GM12878 (cell line): ENCODE measurements around the gene ADCY6. TPM values are rescaled to one million over a fixed set of nuclear protein-coding genes. Genes with fewer than 3 reads are reported as not detected.

Experiments used
- microRNA-seq: library from miRNA; unstranded; fragments of <30 nt; microRNA quantifications from one replicate; pipeline ENCODE4, GENCODE V29; 2018
- polyA plus RNA-seq, 11 experiments: library from polyadenylated mRNA; depleted of rRNA in 4 of 11; unstranded in 6 of 11; stranded (reverse) in 5 of 11; fragments of >200 nt; fragmentation: Nextera tagmentation in 4 of 11; fragmentation: Illumina TruSeq in 1 of 11; extraction: Ambion mirVana in 4 of 11; extraction: Trizol in 1 of 11; gene quantifications; 1 replicate in 1 of 11; 2 replicates in 10 of 11; pipeline versions ENCODE4 v1.2.1 to v1.2.3, GENCODE V29; 2011 to 2016; ENCODE audit warnings: inconsistent platforms in 2 of 11, missing spikeins in 2 of 11, low read depth in 1 of 11
- small RNA-seq: library from RNA; depleted of rRNA; stranded (forward); fragments of <200 nt; gene quantifications from one replicate; pipeline ENCODE3, GENCODE V24; 2014
- total RNA-seq, 4 experiments: library from RNA; depleted of rRNA in 3 of 4; stranded (reverse); fragments of >200 nt in 3 of 4; fragmentation: Illumina TruSeq in 1 of 4; extraction: Trizol in 1 of 4; gene quantifications; 2 replicates each; pipeline versions ENCODE4 v1.2.1 to v1.2.3, GENCODE V29; 2013 to 2021

The ADCY6 gene
- total and polyA plus RNA-seq, 10 of the 15 experiments (the other 5 are each of a cell fraction or from before 2014, with no cell fraction given), result 0.03 to 2.0 (median 0.14) TPM; not detected in 1

Small RNA genes lying within 50 kb of the gene (microRNA-seq; reads per million reads assigned to microRNA genes)
- gene MIR4701, result not detected

Small RNA genes lying within 50 kb of the gene (small RNA-seq; reads per million reads assigned to genes)
- gene MIR4701 (not detected), gene RF00019 (not detected)

Other genes with a start within 250 kb of the ADCY6 start
Only the 7 nearest of the 12 such genes appear.
- 43.0 and 46.7 TPM in 2 replicates for gene KANSL2, start 106.9 kb downstream of the ADCY6 start, total RNA-seq (2014; rRNA removed)
- 38.7 and 39.8 TPM in 2 replicates for gene KANSL2, start 106.9 kb downstream of the ADCY6 start, total RNA-seq (2014; rRNA removed; fragmentation: Illumina TruSeq; extraction: Trizol)
- gene KANSL2, start 106.9 kb downstream of the ADCY6 start, total RNA-seq (2021), result 28.1 and 28.6 TPM in 2 replicates
- 52.9 and 54.3 TPM in 2 replicates for gene KANSL2, start 106.9 kb downstream of the ADCY6 start, polyA plus RNA-seq (2011; rRNA removed)
- gene KANSL2, start 106.9 kb downstream of the ADCY6 start, polyA plus RNA-seq (2014; fragmentation: Illumina TruSeq; extraction: Trizol), result 33.7 and 35.3 TPM in 2 replicates
- gene KANSL2, start 106.9 kb downstream of the ADCY6 start, polyA plus RNA-seq (2014; fragmentation: Nextera tagmentation; extraction: Ambion mirVana), result 10 to 100 TPM; 39.0 to 54.8 TPM
- 32.1 and 33.7 TPM in 2 replicates for gene KANSL2, start 106.9 kb downstream of the ADCY6 start, polyA plus RNA-seq (2014; rRNA removed)
- gene KANSL2, start 106.9 kb downstream of the ADCY6 start, polyA plus RNA-seq (2016; fragmentation: Nextera tagmentation; extraction: Ambion mirVana), result 10 to 100 TPM; 42.1 to 42.3 TPM
- gene CCNT1, start 72.4 kb downstream of the ADCY6 start, total RNA-seq (2014; rRNA removed), result 22.8 and 25.1 TPM in 2 replicates
- gene CCNT1, start 72.4 kb downstream of the ADCY6 start, total RNA-seq (2014; rRNA removed; fragmentation: Illumina TruSeq; extraction: Trizol), result 28.8 and 29.1 TPM in 2 replicates
- 36.2 and 37.3 TPM in 2 replicates for gene CCNT1, start 72.4 kb downstream of the ADCY6 start, total RNA-seq (2021)
- 29.1 and 34.2 TPM in 2 replicates for gene CCNT1, start 72.4 kb downstream of the ADCY6 start, polyA plus RNA-seq (2011; rRNA removed)
- gene CCNT1, start 72.4 kb downstream of the ADCY6 start, polyA plus RNA-seq (2014; fragmentation: Illumina TruSeq; extraction: Trizol), result 23.5 and 26.5 TPM in 2 replicates
- 1 to 10 TPM; 6.3 to 6.5 TPM for gene CCNT1, start 72.4 kb downstream of the ADCY6 start, polyA plus RNA-seq (2014; fragmentation: Nextera tagmentation; extraction: Ambion mirVana)
- gene CCNT1, start 72.4 kb downstream of the ADCY6 start, polyA plus RNA-seq (2014; rRNA removed), result 13.3 and 17.3 TPM in 2 replicates
- 10 to 100 TPM in 1 of 2 experiments, 1 to 10 TPM in 1; 9.4 to 10.7 TPM for gene CCNT1, start 72.4 kb downstream of the ADCY6 start, polyA plus RNA-seq (2016; fragmentation: Nextera tagmentation; extraction: Ambion mirVana)
- 1.0 and 1.3 TPM in 2 replicates for gene CACNB3, start 29.4 kb upstream of the ADCY6 start, total RNA-seq (2014; rRNA removed)
- 0.83 and 1.9 TPM in 2 replicates for gene CACNB3, start 29.4 kb upstream of the ADCY6 start, total RNA-seq (2014; rRNA removed; fragmentation: Illumina TruSeq; extraction: Trizol)
- 2.6 and 2.7 TPM in 2 replicates for gene CACNB3, start 29.4 kb upstream of the ADCY6 start, total RNA-seq (2021)
- 3.8 and 5.0 TPM in 2 replicates for gene CACNB3, start 29.4 kb upstream of the ADCY6 start, polyA plus RNA-seq (2011; rRNA removed)
- 1.00 and 1.5 TPM in 2 replicates for gene CACNB3, start 29.4 kb upstream of the ADCY6 start, polyA plus RNA-seq (2014; fragmentation: Illumina TruSeq; extraction: Trizol)
- under 1 TPM; 0.80 to 0.86 TPM for gene CACNB3, start 29.4 kb upstream of the ADCY6 start, polyA plus RNA-seq (2014; fragmentation: Nextera tagmentation; extraction: Ambion mirVana)
- gene CACNB3, start 29.4 kb upstream of the ADCY6 start, polyA plus RNA-seq (2014; rRNA removed), result 1.9 and 2.3 TPM in 2 replicates
- 1 to 10 TPM in 1 of 2 experiments, under 1 TPM in 1; 0.78 to 2.1 TPM for gene CACNB3, start 29.4 kb upstream of the ADCY6 start, polyA plus RNA-seq (2016; fragmentation: Nextera tagmentation; extraction: Ambion mirVana)
- gene DDX23, start 63.1 kb upstream of the ADCY6 start, total RNA-seq (2014; rRNA removed), result 80.3 and 81.4 TPM in 2 replicates
- 86.2 and 91.8 TPM in 2 replicates for gene DDX23, start 63.1 kb upstream of the ADCY6 start, total RNA-seq (2014; rRNA removed; fragmentation: Illumina TruSeq; extraction: Trizol)
- gene DDX23, start 63.1 kb upstream of the ADCY6 start, total RNA-seq (2021), result 82.7 and 95.2 TPM in 2 replicates
- gene DDX23, start 63.1 kb upstream of the ADCY6 start, polyA plus RNA-seq (2011; rRNA removed), result 68.4 and 73.1 TPM in 2 replicates
- 107 and 112 TPM in 2 replicates for gene DDX23, start 63.1 kb upstream of the ADCY6 start, polyA plus RNA-seq (2014; fragmentation: Illumina TruSeq; extraction: Trizol)
- gene DDX23, start 63.1 kb upstream of the ADCY6 start, polyA plus RNA-seq (2014; fragmentation: Nextera tagmentation; extraction: Ambion mirVana), result 10 to 100 TPM; 25.8 to 36.3 TPM
- 79.2 and 83.3 TPM in 2 replicates for gene DDX23, start 63.1 kb upstream of the ADCY6 start, polyA plus RNA-seq (2014; rRNA removed)
- 10 to 100 TPM; 71.1 to 73.4 TPM for gene DDX23, start 63.1 kb upstream of the ADCY6 start, polyA plus RNA-seq (2016; fragmentation: Nextera tagmentation; extraction: Ambion mirVana)
- 1.5 and 2.0 TPM in 2 replicates for gene RND1, start 76.8 kb upstream of the ADCY6 start, total RNA-seq (2014; rRNA removed)
- 1.2 and 1.3 TPM in 2 replicates for gene RND1, start 76.8 kb upstream of the ADCY6 start, total RNA-seq (2014; rRNA removed; fragmentation: Illumina TruSeq; extraction: Trizol)
- 3.8 and 4.2 TPM in 2 replicates for gene RND1, start 76.8 kb upstream of the ADCY6 start, total RNA-seq (2021)
- gene RND1, start 76.8 kb upstream of the ADCY6 start, polyA plus RNA-seq (2011; rRNA removed), result 3.7 and 5.1 TPM in 2 replicates
- 3.3 and 3.7 TPM in 2 replicates for gene RND1, start 76.8 kb upstream of the ADCY6 start, polyA plus RNA-seq (2014; fragmentation: Illumina TruSeq; extraction: Trizol)
- gene RND1, start 76.8 kb upstream of the ADCY6 start, polyA plus RNA-seq (2014; fragmentation: Nextera tagmentation; extraction: Ambion mirVana), result under 1 TPM; 0.24 to 0.42 TPM
- gene RND1, start 76.8 kb upstream of the ADCY6 start, polyA plus RNA-seq (2014; rRNA removed), result 3.2 and 3.6 TPM in 2 replicates
- gene RND1, start 76.8 kb upstream of the ADCY6 start, polyA plus RNA-seq (2016; fragmentation: Nextera tagmentation; extraction: Ambion mirVana), result 1 to 10 TPM; 1.1 to 1.5 TPM
- 29.5 and 34.8 TPM in 2 replicates for gene FKBP11, start 136.4 kb upstream of the ADCY6 start, total RNA-seq (2014; rRNA removed)
- 40.6 and 43.1 TPM in 2 replicates for gene FKBP11, start 136.4 kb upstream of the ADCY6 start, total RNA-seq (2014; rRNA removed; fragmentation: Illumina TruSeq; extraction: Trizol)
- 58.2 and 59.4 TPM in 2 replicates for gene FKBP11, start 136.4 kb upstream of the ADCY6 start, total RNA-seq (2021)
- 16.5 and 25.0 TPM in 2 replicates for gene FKBP11, start 136.4 kb upstream of the ADCY6 start, polyA plus RNA-seq (2011; rRNA removed)
- 47.3 and 56.3 TPM in 2 replicates for gene FKBP11, start 136.4 kb upstream of the ADCY6 start, polyA plus RNA-seq (2014; fragmentation: Illumina TruSeq; extraction: Trizol)
- 10 to 100 TPM; 55.2 to 83.4 TPM for gene FKBP11, start 136.4 kb upstream of the ADCY6 start, polyA plus RNA-seq (2014; fragmentation: Nextera tagmentation; extraction: Ambion mirVana)
- 56.8 and 67.1 TPM in 2 replicates for gene FKBP11, start 136.4 kb upstream of the ADCY6 start, polyA plus RNA-seq (2014; rRNA removed)
- gene FKBP11, start 136.4 kb upstream of the ADCY6 start, polyA plus RNA-seq (2016; fragmentation: Nextera tagmentation; extraction: Ambion mirVana), result 100 to 1,000 TPM; 133 to 135 TPM
- 59.2 and 60.3 TPM in 2 replicates for gene ARF3, start 168.4 kb upstream of the ADCY6 start, total RNA-seq (2014; rRNA removed)
- gene ARF3, start 168.4 kb upstream of the ADCY6 start, total RNA-seq (2014; rRNA removed; fragmentation: Illumina TruSeq; extraction: Trizol), result 50.3 and 50.4 TPM in 2 replicates
- gene ARF3, start 168.4 kb upstream of the ADCY6 start, total RNA-seq (2021), result 163 and 169 TPM in 2 replicates
- 222 and 263 TPM in 2 replicates for gene ARF3, start 168.4 kb upstream of the ADCY6 start, polyA plus RNA-seq (2011; rRNA removed)
- 93.4 and 95.4 TPM in 2 replicates for gene ARF3, start 168.4 kb upstream of the ADCY6 start, polyA plus RNA-seq (2014; fragmentation: Illumina TruSeq; extraction: Trizol)
- gene ARF3, start 168.4 kb upstream of the ADCY6 start, polyA plus RNA-seq (2014; fragmentation: Nextera tagmentation; extraction: Ambion mirVana), result 10 to 100 TPM in 1 of 2 experiments, 1 to 10 TPM in 1; 8.7 to 13.2 TPM
- gene ARF3, start 168.4 kb upstream of the ADCY6 start, polyA plus RNA-seq (2014; rRNA removed), result 85.6 and 94.5 TPM in 2 replicates
- 10 to 100 TPM; 67.2 to 81.5 TPM for gene ARF3, start 168.4 kb upstream of the ADCY6 start, polyA plus RNA-seq (2016; fragmentation: Nextera tagmentation; extraction: Ambion mirVana)